Mesenteric fat pad (tissue), 1 donor: Measurements from ENCODE around the gene SVOPL. TPM values are rescaled to one million over a fixed set of nuclear protein-coding genes. Genes with fewer than 3 reads are reported as not detected.
A peak's percentile ranks its signal among the peaks of the same experiment; 100 is the strongest.

Experiments
- DNase-seq: peaks from one replicate; pipeline ENCODE4 v3.0.0-alpha.2; 2020; ENCODE audit warnings: low spot score
- total RNA-seq: library from RNA; stranded (reverse); fragmentation: NEBNext Ultra II Directional; extraction: Animal tissue kit (Norgen Biotek cat#: 25700); gene quantifications from one replicate; pipeline ENCODE4 v1.2.1, GENCODE V29; 2021
- donor health status: DM: yes; HTN: yes; CAD: no.

SVOPL gene
- total RNA-seq, 1 donor from 2014 or later = not detected

DNA sequence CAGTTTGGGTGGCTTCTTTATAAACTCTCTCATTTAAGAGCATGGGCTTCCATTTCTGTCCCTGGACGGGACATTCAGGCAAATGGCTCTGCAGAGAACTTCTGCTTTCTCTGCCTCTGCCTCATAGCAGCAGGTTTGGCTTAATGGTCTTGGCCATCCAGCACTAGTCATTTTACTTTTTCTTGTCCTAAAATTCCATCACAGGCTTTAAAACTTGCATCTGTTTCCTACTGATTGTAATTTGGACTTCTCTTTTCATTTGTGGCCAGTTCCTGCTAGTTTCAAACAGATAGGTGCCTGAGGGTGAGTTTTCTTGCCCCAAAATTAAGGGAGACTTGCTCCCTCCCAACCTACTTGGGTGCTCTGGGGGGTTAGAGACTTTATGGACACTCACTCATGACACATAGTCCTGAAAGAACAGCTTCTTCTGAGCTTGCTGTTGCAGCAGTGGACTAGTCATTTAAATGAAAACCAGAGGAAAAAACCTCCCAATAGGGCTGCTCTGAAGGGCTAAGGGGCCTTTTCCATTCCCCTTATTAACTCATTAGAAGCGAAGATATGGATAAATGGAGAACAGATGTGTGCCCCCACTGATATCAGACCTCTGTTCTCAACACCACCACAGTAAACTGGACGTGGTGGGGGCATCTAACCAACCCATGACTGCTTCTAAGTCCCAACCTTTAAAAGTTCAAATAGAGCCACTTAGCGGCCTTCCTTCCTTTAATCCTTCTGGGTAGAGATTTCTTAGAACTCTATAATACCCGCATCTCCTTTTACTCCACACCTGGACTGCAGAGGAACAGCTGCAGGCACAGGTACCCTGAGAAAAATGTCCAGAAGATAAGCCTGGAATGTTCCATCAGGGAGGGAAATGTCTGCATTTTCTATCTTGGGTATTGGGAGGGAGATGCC, 38.8 kb downstream of the SVOPL start:
- DNase-seq = peak; percentile 45

GRCh38 chr7:138661069-138661635, 40.0 kb downstream of the SVOPL start:
- peak; percentile 12 for DNase-seq

DNA sequence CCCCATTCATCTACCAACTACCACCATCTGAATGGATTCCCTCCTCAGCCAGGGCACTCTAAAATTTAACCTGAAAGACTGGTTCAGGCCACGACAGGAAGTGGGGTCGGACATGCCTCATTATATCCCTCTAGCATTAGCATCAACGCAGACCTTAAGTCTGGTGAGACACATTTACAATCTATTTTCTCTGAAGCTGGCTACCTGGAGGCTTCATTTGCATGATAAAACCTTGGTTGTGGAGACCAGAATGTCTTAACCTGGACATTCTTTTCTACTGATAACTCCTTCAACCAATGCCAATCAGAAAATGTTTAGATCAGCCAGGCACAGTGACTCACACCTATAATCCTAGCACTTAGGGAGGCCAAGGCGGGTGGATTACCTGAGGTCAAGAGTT, 42.3 kb downstream of the SVOPL start:
- no peak for DNase-seq

- no peak for DNase-seq
These were observed 43.2 kb downstream of the SVOPL start for GRCh38 chr7:138657854-138658386.

DNA sequence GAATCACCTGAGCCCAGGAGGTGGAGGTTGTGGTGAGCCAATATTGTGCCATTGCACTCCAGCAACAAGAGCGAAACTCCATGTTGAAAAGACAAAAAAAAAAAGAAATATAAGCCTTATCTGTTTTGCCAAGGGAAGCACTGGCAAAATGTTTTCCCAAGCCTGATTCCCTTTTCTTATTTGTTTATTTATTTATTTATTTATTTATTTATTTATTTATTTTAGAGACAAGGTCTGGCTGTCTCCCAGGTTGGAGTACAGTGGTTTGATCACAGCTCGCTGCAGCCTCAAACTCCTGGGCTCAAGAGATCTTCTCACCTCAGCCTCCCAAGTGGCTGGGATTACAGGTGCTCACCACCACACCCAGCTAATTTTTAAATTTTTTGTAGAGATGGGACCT, 44.2 kb downstream of the SVOPL start:
- peak; percentile 2 for DNase-seq

DNA sequence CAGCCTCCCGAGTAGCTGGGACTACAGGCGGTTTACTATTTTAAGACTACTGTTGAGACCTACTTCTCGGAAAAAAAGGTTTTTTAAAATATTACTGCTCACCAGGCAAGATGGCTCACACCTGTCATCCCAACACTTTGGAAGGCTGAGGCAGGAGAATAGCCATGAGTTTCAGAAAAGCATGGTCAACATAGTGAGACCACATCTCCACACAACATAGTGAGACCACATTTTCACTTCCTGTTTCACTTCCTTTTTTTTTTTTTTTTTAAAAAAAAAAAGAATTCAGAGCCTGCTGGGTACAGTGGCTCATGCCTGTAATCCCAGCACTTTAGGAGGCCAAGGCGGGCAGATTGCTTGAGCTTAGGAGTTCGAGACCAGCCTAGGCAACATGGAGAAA, 46.5 kb downstream of the SVOPL start:
- no peak for DNase-seq

- no peak for DNase-seq
These were observed 51.7 kb downstream of the SVOPL start for GRCh38 chr7:138649506-138649905.

DNA sequence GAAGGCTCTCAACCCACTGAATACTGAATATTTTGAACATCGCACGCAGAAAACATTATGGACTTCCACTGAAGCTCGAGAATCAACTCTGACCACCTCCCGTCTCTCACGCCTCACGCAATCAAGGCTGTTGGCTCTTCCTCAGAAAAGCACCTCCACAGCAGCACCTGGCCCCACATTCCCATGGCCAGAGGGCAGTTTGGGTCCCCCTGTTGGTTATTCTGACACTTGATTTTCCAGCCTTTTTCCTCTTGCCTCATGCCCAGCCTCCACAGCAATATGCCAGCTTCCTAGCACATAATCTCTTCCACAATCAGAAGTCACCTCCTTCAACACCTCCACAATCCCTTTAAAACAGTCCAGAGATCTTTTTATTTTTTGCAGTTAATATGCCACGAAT, 55.9 kb downstream of the SVOPL start:
- no peak for DNase-seq

DNA sequence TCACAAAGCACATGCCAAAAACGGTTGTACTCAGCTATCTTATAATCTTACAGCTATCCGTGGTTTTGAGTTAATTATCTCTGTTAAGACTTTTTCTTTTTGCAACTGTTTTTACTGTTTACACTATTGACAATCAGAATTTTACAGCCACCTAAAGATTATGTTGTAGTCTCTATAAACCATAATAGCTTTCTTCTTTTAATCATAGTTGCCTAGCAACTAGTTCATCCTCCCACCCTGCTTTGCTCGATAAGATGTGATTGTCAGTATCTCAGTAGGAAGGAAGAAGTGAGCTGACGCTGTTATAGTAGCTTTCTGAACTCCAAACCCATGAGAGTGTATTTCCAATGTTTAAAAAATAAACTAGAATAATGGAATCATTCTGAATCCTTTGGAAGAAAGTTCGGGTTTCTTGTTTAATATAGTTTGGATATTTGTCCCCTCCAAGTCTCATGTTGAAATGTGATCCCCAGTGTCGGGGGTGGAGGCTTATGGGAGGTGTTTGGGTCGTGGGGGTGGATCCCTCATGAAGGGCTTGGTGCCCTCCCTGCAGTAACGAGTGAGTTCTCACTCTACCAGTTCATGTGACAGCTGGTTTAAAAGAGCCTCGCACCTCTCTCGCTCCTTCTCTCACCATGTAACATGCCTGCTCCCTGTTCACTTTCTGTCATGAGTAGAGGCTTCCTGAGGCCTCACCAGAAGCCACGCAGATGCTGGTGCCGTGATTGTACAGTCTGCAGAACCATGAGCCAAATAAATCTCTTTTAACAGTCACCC, 68.1 kb downstream of the SVOPL start:
- no peak for DNase-seq

- no peak for DNase-seq
These were observed 68.8 kb downstream of the SVOPL start for GRCh38 chr7:138632384-138632783.

GRCh38 chr7:138630059-138630610, 71.0 kb downstream of the SVOPL start:
- no peak for DNase-seq

DNA sequence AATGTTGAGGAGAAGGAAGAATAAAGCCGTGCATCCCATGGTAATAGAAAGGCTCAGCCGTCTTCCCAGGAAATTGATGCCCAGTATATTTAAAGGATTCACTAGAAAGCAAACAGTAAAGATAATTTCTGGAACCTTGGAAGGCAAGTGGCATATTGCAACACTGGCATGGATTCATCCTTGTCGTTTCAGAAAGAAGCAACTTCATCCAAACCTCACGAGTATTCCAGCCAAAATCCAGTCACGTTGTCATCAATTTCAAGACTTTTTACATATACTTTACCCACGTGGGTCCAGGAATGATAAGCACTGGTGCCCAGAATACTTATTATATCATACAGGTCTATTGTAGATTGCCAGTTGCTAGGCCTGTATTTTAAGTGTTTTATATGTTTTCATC, 73.8 kb downstream of the SVOPL start:
- DNase-seq = no peak

- no peak for DNase-seq
These were observed 74.3 kb downstream of the SVOPL start for GRCh38 chr7:138626846-138627245.

- DNase-seq = no peak
These were observed 75.3 kb downstream of the SVOPL start for GRCh38 chr7:138625849-138626230.

DNA sequence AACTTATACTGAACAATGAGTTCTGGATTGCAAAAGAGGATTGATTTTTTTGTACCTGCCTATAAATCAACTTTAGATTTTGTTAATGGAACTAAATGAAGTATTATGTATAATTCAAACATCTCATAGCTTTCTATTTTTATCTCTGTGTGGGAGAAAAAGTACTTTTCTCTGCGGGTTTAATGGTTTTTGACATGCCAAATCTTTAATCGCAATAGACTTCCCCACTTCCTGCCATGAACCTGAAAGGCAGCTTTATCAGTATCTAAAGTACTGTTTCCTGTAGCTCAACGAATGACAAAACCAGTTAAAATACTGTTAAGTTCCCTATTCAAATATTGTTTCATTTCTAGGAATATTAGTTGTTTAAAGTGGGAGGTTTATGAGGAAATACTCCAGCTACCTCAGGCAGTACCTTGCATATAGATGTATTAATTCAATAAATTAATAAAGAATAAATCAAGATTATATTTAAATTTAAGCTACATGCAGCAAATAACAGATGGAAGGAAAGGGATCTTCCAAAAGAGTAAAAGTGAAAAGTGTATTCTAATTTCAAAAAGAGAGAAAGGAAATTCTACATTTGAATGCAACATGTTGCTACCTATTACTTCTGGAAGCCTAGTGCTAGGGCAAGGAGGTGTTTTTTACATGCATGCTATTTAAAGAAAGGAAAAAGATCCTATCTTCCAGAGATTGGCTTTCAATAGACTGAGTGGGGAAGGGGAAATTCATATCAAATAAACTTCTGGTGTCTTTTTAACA, 75.9 kb downstream of the SVOPL start:
- DNase-seq = no peak

- no peak for DNase-seq
These were observed 78.3 kb downstream of the SVOPL start for GRCh38 chr7:138622841-138623240.

DNA sequence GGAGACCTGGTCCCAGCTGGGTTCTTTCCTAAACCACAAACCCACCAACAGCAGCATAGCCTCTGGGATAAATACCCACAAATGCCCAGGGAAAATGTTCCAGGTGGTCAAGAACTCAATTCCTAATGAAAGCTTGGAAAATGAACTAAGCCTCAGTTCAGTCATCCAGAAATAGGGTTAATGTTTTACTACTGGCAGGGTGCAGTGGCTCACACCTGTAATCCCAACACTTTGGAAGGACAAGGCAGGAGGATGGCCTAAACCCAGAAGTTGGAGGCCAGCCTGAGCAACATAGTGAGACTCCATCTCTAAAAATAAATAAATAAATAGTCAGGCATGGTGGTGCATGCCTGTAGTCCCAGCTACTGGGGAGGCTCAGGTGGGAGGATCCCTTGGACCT, 82.2 kb downstream of the SVOPL start:
- no peak for DNase-seq

- DNase-seq = no peak
These were observed 82.7 kb downstream of the SVOPL start for GRCh38 chr7:138618506-138618905.

DNA sequence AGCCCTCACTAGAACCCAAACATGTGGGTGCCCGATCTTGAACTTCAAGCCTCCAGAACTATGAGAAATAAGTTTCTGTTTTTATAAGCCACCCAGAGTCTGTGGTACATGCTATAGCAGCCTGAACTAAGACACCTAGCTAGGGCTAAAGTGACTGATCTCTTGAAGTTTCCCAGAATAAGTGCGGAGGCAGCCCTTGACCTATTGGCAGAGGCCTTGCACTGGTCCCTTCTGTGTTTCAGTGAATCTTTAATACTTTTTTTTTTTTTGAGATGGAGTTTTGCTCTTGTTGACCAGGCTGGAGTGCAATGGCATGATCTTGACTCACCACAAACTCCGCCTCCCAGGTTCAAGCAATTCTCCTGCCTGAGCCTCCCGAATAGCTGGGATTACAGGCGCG, 85.1 kb downstream of the SVOPL start:
- DNase-seq = no peak

GRCh38 chr7:138613630-138614029, 87.5 kb downstream of the SVOPL start:
- no peak for DNase-seq

- no peak for DNase-seq
These were observed 90.4 kb downstream of the SVOPL start for GRCh38 chr7:138610671-138611170.
